Inflammatory macrophage treated with lipopolysaccharide for 1 hour (primary cell): ENCODE results near the gene DNAJB14.
A peak's percentile ranks its signal among the peaks of the same experiment; 100 is the strongest.
"Not testable (repeated sequence)": the region's sequence is repeated elsewhere in the genome, so short reads cannot be mapped to it uniquely, and the experiment has no call there.

Experiments
- DNase-seq, 2 donors: peaks; one replicate each; pipeline ENCODE4 v3.0.0-alpha.2; 2020 to 2022

DNAJB14 gene

DNA sequence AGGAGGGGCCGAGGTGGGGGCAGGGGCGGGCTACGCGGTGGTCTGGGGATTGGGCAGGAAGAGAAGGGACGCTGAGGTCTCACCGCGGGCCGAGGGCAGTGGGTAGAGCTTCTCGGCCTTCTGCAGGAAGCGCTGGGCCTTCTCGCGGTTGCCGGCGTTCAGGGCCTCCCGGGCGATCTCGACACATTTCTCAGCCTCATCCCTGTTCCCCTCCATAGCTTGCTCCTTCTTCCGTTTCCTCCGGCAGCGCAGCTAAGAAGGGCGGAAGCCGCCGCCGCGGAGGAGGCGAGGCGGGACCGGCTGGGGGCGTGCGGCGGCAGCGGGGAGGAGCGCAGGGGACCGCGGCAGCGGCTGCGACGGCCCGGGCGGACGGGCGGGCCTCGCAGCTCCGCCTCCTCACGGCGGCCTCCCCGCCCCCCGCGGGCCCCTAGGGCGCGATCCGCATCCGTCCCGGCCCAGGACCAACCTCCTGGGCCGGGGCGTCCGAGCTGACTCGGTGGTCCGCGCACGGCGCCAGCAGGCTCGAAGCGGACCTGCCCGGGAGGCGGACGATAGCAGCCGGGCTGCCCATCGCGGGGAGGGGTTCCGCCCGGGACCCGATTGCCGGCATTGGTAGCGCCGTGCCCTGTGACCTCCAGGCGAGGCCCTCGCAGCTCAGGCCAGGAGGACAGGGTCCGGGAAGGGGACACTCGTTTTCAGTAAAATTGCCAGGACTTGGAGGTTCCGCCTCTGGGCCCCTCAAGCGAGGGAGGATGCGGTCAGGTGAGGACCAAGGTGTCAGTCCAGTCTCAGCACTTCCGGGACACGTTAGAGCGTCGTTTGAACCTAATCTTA, at the start of gene DNAJB14:
Gene DNAJB14 (minus strand): TSS at position 263 of the 834 bp plus-strand sequence. CDS start 47 bp downstream, at position 216.
- DNase-seq: peak; percentile 76 to 77

DNA sequence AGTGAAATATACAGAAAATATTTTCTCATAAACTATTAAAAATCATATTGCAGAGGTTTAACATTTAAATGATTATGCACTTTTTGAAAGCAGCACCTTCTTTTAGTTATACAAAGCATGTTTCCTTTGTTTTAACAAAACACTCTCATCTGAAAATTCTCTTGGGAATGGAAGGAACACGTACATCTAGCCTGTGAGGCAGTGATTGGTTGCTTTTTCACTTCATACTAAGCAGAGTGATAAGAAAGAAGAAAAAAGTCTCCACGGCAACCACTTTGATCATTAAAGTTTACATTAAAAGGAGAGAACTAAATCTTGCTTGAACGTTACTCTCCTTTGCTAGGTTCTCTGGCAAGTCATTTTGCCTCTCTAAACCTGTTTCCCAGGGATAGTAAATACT, 45.3 kb upstream of the DNAJB14 start:
- no peak for DNase-seq

DNA sequence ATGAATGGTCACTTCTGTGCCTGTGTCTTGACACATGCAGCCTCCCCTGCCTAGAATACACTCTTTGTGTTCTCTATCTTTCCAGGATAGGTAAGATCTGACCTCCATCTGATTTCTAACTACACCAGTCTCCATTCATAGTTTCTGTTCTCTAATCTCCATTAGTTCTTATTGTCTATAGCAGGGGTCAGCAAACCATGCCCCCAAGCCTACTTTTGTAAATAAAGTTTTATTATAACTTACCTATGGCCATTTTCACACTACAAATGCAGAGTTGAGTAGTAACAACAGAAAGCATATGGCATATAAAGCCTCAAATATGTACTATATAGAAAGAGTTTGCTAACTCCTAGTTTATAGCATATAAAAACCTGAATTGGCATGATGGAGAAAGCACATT, 41.3 kb upstream of the DNAJB14 start:
- DNase-seq: no peak

DNA sequence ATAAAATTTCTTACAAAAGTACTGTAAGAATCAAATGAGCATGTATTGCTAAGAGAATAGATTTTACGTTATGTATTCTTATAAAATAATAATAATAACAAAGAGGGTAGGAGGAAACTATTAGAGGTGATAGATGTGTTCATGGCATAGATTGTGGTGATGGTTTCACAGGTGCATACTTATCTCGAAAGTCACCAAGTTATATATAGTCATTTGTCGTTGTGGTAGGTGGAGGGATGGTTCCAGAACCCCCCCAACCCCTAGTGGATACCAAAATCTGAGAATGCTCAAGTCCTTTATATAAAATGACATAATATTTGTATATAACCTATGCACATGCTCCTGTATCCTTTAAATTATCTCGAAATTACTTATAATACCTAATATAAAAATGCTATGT, 40.4 kb upstream of the DNAJB14 start:
- no peak for DNase-seq

DNA sequence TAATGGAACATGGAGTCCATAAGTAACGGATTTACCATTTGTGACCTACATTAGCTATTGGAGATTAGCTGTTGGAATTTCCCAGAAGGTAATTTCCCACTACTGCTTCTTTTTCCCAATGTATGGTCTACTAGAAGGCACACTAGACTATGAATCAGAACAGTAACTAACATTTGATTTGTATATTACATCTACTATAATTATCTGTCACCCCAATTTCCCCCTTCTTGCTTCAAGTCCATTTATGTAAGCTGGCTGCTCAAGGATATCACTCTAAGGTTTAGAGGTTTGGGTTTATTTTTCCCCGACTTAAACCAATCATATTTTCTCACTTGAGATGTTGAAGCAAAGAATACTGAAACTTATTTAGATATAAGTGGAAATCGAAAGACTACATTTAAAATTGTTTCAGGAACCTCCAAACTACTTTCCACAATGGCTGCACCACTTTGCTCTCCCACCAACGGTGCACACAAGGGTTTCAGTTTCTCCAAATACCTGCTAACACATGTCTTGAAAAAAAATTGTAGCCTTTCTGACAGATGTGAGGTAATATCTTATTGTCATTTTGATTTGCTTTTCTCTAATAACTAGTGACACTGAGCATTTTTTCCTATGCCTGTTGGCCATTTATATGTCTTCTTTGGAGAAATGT, 37.0 kb upstream of the DNAJB14 start:
- peak in 1 of 2 donors; percentile 2 for DNase-seq

DNA sequence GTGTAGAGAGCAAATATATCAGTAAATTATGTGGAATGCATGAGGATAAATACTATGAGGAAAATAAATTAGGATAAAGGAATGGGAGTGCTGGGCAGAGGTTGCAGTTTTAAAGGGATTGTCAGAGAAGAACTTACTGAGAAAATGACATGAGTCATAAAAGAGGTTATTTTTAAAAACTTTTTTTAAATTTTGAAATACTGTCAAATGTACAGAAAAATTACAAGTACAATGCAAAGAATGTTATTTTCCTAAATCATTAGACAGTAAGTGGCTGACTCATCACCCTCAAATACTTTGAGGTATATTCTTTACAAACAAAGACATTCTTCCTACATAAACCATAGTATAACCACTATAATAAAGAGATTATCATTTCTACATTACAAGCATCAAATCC, 33.5 kb upstream of the DNAJB14 start:
- no peak for DNase-seq

DNA sequence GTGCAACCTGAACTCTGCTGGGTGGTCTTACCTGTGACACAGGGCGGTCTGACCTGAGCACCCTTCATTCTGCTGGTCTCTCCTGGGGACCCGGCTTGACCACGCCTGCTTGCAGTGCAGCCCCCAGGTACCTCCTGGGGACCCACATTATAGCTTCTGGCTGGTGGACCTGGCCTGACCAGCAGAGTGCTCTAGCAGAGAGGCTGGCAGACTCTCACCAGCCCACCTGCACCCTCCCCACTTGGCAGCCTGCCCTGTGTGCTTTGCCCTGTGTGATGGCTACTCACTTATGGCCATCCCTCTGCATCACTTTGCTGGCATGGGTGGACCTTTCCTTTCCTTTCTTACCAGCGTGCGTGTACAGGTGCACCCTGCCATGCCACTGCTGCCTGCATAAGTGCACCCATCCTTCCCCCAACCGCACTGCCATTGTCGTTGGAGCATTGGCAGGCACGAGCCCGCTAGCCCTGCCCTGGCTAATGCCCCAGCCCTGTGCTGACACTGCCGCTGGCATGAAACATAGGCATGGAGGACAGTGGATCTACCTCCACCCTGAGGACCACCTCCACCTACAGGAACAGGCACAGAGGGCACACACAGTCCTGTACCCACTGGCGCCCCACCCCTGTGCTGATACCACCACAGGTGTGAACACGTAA, 25.2 kb upstream of the DNAJB14 start:
- DNase-seq: no peak

DNA sequence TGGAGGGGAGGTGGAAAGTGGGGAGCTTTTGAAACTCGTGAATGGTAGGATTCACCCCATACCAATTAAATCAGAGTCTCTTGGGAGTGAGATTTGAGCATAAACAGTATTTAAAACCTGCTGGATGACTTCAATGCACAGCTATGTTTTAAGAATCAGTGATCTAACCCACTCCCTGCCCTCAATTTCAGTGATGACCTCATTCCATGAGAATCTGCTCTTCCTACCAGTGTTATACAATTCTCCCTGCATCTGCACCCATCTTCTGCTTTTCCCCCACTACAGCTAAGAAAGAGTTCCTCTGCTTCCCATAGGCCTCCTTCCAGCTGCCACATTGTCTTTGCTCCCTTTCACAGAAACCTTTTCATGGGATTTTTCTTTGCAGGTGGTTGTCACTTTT, 21.9 kb upstream of the DNAJB14 start:
- DNase-seq: no peak

DNA sequence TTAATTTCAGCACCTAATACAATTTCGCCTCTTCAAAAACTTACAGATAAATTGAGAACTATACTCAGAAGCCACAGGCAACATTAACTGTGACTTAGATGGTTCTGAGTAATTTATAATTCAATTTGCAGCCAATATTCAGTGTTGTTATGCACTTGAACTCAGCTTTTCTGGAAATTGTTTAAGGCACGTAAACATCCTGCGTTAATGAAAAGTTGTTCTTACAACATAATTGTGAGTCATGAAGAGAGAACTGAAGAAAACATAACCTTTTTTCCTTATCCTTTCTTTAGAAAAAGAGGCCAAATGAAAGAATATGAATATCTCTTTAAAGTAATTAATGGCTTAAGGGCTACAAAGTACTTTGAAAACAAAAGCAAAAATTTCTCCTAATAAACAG, 20.3 kb upstream of the DNAJB14 start:
- no peak for DNase-seq

DNA sequence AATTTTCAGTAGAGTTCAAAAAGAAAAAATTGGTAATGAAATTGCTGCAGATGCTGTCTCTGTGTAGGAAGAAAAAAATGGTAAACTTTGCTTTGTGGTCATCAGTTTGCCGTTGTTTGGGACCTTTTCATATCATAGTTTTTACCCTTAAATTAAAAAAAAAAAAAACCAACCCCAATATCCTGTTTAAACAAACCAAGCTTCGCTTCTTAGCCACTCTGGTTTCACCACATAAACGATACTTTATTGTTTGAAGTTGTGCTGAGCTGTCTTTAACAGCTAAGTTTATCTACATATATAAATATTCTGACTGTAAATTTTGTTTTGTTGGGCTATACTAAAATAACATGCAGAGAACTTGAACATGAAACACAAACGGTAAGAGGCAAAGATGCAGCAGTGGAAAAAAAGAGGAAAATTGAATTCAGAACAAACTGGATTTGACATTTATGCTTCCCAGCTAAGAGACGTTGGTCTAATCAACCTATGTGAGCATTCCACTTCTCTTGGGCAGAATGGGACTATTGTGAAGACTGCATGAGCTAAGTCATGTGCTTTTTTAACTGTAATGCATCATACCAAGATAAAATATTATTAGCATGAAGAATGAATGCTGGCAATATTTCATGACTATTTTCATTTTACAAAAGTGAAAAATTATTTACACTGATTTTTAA, 19.4 kb upstream of the DNAJB14 start:
- DNase-seq: no peak

DNA sequence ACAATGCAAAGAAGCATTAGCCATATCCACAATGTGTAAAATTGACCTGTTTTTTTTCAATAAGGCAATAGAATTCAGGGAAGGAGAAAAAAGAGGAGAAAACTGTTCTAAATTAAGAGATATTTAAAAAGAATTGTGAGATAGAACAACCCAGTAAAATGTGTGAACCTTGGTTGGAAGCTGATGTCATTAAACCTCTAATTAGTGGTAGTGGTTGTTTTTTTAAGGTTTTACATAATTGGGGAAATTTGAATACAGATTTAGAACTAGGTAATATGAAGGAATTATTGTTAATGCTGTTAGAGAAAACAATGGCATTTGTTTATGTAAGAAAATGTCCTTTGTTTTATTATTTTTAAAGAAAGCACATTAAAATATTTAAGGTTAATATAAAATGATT, 18.8 kb upstream of the DNAJB14 start:
- no peak for DNase-seq

DNA sequence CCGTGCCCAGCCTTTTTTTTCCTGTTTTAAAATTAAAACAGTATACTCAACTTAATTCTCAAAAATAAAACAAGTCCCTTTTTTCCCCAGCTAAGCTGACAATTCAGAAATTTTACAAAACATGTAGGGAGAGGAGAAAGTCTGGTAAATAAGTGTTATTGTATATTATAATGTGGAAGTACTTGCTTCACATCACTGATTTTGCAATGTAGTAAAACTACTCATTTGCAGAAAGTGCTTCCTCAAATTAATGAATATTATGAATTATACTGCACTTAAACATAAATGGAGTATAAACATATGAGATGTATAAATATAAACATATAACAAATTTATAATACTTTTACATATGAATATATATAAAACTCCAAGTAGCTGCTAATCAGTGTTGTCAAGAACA, 15.3 kb upstream of the DNAJB14 start:
- peak; percentile 42 to 60 for DNase-seq

DNA sequence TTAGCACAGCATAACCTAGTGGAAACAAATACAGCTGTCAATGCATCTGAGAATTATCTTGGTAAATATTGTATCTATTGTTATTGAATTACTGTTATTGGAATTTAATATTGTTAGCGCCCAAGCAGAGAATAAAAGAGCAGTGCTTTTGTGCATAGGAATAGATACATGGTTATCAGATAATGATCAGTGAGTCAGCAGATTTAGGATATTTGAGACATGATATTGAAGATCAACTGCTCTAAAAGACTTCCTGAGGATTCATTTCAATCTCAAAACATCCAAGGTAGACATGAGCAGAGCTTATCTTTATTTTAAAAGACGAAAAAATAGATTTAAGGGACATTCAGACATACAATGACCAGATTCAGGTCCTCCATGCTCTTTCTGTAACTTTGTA, 14.2 kb upstream of the DNAJB14 start:
- DNase-seq: no peak

DNA sequence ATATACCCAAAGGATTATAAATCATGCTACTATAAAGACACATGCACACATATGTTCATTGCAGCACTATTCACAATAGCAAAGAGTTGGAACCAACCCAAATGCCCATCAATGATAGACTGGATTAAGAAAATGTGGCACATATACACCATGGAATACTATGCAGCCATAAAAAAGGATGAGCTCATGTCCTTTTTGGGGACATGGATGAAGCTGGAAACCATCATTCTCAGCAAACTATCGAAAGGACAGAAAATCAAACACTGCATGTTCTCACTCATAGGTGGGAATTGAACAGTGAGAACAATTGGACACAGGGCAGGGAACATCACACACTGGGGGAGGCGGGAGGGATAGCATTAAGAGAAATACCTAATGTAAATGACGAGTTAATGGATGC, 11.8 kb upstream of the DNAJB14 start:
- not testable (repeated sequence) for DNase-seq

DNA sequence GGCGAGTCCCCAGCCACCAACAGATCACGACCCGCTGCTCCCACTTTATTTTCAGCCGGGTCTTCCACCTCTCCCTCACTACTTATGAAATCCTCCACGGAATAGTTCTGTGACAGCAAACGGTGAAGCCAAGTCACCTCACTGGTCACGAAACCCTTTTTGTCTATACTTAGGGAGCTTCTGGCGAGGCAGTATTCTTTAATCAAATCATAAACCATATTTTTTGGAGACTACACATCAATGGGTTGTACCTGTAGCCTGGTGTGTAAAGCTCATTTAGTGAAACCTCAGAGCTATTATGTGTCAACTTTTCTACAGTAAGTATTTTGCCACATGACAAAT, 4.5 kb upstream of the DNAJB14 start:
- no peak for DNase-seq

DNA sequence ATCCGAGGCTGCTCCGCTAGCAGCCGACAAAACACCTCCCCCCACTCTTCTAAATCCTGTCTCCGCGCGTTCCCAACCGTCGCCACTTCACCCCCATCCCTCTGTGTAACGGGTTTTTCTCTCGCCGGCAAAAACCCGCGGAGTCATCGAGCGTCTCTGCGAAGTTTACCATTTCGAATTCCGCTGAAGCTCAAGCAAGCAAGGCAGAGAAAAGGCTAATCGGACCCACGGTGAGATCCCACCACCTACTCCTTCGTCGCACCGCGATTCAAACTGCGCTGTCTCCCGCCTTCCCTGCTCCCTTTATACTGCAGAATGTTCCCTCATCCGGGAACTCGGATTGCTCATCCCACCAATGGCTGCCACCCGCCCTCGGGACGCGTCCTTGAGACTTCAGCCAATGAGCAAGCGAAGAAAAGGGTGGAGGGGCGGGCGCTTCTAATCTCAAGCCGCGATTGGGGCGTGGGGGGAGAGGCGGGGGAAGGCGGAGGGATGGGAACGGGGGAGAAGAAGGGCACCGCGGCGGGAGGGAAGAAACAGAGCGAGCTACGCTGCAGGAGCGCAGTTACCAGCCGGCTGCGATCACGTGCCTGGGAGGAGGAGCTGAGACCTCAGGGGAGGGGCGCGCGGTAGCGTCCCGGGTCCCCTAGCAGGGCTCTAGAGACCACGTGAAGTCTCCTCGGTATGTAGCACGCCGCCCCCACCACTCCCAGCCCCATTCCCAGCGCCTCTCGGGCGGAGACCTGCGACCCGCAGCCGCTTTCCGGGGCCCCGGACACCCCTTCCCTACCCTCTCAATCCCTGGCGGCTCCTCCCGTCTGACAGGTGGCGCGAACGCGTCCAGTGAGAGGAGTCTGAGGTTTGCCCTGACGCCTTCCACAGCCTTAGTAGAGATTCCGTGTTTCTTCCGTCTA, 3.8 kb upstream of the DNAJB14 start, which contains the start of gene H2AZ1:
Gene H2AZ1 (minus strand): TSS at position 277 of the 914 bp plus-strand sequence. CDS start 105 bp downstream, at position 172.
- DNase-seq: peak; percentile 99

DNA sequence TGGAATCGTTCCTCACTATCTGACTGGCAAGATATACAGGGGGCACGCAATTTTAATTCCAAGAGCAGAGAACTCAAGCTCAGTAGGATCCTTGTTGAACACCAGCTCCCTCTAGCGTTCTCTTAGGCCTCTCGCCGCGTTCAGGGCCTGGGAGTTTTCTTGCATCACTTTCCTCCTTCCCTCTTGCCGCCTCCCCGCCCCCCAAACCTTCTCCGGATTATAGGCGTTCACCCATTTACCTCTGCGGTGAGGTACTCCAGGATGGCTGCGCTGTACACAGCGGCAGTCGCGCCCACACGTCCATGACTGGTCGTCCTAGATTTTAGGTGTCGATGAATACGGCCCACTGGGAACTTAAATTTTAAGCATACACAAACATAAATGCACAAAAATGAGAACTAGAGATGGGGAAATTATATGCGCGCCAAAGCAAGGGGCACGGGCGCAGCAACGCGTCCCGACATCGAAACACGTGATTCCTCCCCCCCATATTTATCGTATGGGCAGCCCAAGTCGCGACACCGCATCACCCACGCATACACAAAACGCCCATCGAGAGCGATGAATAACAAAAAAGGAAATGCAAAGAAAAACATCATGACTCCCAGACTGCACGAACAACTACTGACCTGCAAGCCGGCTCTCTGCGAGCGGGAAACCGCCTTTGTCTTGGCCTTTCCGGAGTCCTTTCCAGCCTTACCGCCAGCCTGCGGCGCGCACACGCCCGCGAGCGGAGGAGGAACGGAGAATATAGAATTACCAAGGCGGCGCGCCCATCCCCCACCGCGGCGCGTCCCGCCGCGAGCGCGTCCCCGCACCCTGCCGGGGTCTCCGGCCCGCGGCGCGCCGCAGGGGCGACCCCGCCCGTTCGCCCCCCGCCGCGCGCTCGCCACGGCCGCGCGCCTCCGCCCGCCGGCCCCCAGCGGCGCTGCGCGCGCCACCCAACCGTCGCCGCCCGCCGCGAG, 2.9 kb upstream of the DNAJB14 start:
- DNase-seq: peak; percentile 84 to 97

DNA sequence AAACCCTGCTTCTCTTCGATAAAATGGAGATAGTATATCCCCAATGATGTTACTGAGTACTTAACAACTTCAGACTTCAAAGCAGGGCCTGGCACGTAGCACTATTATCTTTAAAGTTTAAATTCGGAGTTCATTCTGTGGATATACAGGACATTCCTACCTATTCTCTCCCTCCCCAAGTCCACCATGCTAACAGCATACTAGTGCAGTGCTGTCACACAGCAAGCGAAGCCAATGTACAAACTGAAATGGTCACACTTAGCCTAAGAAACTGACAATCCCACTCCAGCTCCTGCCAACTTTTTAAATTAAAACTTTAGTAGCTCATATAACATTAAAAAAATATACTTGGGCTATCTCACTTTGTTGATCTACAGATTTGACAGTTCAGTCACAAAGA, 1.2 kb upstream of the DNAJB14 start:
- DNase-seq: no peak

DNA sequence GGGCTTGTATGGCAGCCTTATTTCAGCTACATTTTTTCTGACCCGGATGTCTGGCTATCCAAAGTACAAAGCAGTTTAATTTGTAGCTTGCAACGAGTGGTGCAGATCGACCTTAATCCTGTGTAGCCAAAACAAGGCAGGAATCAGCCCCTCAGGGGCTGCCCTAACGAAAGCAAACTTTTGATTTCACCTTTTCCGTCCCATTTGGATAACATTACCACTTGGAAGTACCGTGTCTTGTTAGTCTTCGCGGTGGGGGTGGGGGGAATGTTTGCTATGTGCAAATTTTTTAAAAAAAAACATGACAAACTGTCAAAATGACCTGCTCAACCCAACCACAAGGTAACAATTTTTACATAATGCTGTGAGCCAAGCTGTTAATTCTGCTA, 766 bp upstream of the DNAJB14 start:
- no peak for DNase-seq

DNA sequence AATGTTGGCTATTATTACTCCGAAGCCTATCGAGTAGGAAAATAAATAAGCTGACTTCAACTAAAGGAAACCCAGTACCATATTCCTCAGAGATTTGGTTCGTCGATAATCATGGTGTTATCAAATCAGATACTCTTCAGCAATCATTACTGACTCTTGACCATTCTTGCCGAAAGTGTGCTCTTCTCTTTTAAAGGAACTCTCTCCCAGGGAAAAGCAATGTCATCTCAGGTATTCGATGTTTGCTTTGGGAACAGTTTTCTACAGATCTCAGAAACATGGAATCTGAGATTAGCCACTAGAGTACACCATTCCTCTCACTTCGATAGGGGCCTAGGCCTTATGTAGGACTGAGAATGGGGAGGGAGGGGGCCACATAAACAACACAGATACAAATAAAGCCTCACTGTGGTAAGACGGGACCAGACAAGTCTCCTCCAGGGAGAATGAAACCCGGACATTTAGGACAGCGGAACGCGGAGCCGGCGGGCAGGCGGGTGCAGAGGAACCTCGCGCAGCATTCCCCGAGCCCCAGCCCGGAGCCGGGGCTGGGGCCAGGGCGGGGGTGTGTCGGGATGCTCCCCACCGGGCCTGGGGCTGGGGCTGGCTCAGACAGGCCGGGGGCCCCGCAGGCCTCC, 581 bp downstream of the DNAJB14 start:
- DNase-seq: peak in 1 of 2 donors; percentile 38
